ENCODE data around the gene ASIC4. TPM values are rescaled to one million over a fixed set of nuclear protein-coding genes. Genes with fewer than 3 reads are reported as not detected.

Gene ASIC4
- total RNA-seq, 1 experiment from 2014 or later = 0.21 TPM

- H3K27me3 ChIP-seq (ENCODE audit: control insufficient read depth, insufficient read depth, low read length) = no peaks in the 10 kb centered on the region
- ChIA-PET CTCF (interaction anchor here (2.3 to 3.0 kb wide), 2 partner anchors 10 to 30 kb away, joined by 10 to 27 read pairs; no protein-coding TSS in a partner anchor), POLR2A (interaction anchor here (0.7 kb wide), 1 partner anchor 255 kb away, joined by 4 read pairs; no protein-coding TSS in a partner anchor)
- ATAC-seq = no peak
- intact Hi-C loops (cut with micrococcal nuclease; ENCODE audit: unreplicated experiment) (no loop called here), in situ Hi-C loops (cut with HindIII; ENCODE audit: low pct_unique_long_range_greater_than_20kb, low sequenced_read_pairs) (no loop called here)
- H3K9me3 ChIP-seq (ENCODE audit: control insufficient read depth, insufficient read depth, low read depth, low read length) = no peaks in the 10 kb centered on the region
- TF ChIP-seq, protein P1, sequence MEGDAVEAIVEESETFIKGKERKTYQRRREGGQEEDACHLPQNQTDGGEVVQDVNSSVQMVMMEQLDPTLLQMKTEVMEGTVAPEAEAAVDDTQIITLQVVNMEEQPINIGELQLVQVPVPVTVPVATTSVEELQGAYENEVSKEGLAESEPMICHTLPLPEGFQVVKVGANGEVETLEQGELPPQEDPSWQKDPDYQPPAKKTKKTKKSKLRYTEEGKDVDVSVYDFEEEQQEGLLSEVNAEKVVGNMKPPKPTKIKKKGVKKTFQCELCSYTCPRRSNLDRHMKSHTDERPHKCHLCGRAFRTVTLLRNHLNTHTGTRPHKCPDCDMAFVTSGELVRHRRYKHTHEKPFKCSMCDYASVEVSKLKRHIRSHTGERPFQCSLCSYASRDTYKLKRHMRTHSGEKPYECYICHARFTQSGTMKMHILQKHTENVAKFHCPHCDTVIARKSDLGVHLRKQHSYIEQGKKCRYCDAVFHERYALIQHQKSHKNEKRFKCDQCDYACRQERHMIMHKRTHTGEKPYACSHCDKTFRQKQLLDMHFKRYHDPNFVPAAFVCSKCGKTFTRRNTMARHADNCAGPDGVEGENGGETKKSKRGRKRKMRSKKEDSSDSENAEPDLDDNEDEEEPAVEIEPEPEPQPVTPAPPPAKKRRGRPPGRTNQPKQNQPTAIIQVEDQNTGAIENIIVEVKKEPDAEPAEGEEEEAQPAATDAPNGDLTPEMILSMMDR (IDR thresholded peaks at IDR 0.05) = no peak
- TF ChIP-seq SIN3A (IDR thresholded peaks at IDR 0.05; ENCODE audit: borderline replicate concordance, insufficient read depth, low read depth, low read length) (no peak), TCF7L2 (IDR thresholded peaks at IDR 0.05; ENCODE audit: low read depth, low read length) (no peak), POLR2AphosphoS5 (IDR thresholded peaks at IDR 0.05; ENCODE audit: low read depth, low read length) (no peak)
- TF ChIP-seq, protein P2, sequence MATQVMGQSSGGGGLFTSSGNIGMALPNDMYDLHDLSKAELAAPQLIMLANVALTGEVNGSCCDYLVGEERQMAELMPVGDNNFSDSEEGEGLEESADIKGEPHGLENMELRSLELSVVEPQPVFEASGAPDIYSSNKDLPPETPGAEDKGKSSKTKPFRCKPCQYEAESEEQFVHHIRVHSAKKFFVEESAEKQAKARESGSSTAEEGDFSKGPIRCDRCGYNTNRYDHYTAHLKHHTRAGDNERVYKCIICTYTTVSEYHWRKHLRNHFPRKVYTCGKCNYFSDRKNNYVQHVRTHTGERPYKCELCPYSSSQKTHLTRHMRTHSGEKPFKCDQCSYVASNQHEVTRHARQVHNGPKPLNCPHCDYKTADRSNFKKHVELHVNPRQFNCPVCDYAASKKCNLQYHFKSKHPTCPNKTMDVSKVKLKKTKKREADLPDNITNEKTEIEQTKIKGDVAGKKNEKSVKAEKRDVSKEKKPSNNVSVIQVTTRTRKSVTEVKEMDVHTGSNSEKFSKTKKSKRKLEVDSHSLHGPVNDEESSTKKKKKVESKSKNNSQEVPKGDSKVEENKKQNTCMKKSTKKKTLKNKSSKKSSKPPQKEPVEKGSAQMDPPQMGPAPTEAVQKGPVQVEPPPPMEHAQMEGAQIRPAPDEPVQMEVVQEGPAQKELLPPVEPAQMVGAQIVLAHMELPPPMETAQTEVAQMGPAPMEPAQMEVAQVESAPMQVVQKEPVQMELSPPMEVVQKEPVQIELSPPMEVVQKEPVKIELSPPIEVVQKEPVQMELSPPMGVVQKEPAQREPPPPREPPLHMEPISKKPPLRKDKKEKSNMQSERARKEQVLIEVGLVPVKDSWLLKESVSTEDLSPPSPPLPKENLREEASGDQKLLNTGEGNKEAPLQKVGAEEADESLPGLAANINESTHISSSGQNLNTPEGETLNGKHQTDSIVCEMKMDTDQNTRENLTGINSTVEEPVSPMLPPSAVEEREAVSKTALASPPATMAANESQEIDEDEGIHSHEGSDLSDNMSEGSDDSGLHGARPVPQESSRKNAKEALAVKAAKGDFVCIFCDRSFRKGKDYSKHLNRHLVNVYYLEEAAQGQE (IDR thresholded peaks at IDR 0.05; ENCODE audit: insufficient read depth in 1 of 2, low read depth in 2 of 2, low read length in 1 of 2) = no peak
- DNase-seq (ENCODE audit: low read depth, low spot score) = no peak
- peak overlapping the region; percentile 96 for H3K27ac ChIP-seq (ENCODE audit: low read length)
- peaks cover 15% of the 10 kb centered on the region for H3K4me1 ChIP-seq (ENCODE audit: control insufficient read depth, insufficient read depth, low read length)
- BruUV-seq (replicated peaks) = no TSS peak
- H3K36me3 ChIP-seq (ENCODE audit: control insufficient read depth, insufficient read depth, low read length) = peaks cover 3% of the 10 kb centered on the region; the same call in 1 of the 2 replicates
- peak overlapping the region; percentile 71 to 95 for H3K4me3 ChIP-seq (ENCODE audit: low read depth in 2 of 2, low read length in 2 of 2)
Measured at GRCh38 chr2:219499555-219499954, 14.7 kb upstream of the ASIC4 start.

DNA sequence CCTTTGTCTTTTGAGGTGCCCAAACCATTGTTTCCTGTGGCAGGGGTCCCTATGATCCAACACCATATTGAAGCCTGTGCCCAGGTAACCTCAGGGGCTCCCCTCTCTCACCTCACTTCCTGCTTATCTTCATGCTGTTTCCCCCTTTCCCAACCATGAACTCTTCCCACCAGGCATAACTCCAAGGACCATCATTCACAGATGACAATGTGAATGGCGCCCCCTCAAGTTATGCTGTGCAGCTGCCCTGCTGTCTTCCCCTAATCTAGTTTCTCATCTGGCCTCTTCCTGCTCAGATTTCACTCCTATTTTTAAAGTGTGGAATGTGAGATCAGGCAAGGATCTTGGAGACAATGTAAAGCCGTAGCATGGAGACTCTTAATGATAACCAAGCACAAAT is 14.1 kb upstream of the ASIC4 start:
- no peak overlapping the region for H3K4me3 ChIP-seq (ENCODE audit: low read depth in 2 of 2, low read length in 2 of 2)
- ChIA-PET CTCF (interaction anchor here (0.5 to 3.0 kb wide), 2 partner anchors 10 to 11 kb away, joined by 4 to 27 read pairs; no protein-coding TSS in a partner anchor), POLR2A (no interaction called here)
- BruUV-seq (replicated peaks) = no TSS peak
- DNase-seq (ENCODE audit: low read depth, low spot score) (no peak), ATAC-seq (no peak)
- H3K9me3 ChIP-seq (ENCODE audit: control insufficient read depth, insufficient read depth, low read depth, low read length) = no peaks in the 10 kb centered on the region
- peaks cover 15% of the 10 kb centered on the region for H3K4me1 ChIP-seq (ENCODE audit: control insufficient read depth, insufficient read depth, low read length)
- no peak overlapping the region for H3K27ac ChIP-seq (ENCODE audit: low read length)
- in situ Hi-C loops (cut with HindIII; ENCODE audit: low pct_unique_long_range_greater_than_20kb, low sequenced_read_pairs) = no loop called here
- no peaks in the 10 kb centered on the region for H3K27me3 ChIP-seq (ENCODE audit: control insufficient read depth, insufficient read depth, low read length)
- no peak for TF ChIP-seq POLR2AphosphoS5 (IDR thresholded peaks at IDR 0.05; ENCODE audit: low read depth, low read length)
- TF ChIP-seq, protein P2 (IDR thresholded peaks at IDR 0.05; ENCODE audit: insufficient read depth in 1 of 2, low read depth in 2 of 2, low read length in 1 of 2) = no peak
- H3K36me3 ChIP-seq (ENCODE audit: control insufficient read depth, insufficient read depth, low read length) = peaks cover 3% of the 10 kb centered on the region; the same call in 1 of the 2 replicates
- intact Hi-C loops (cut with micrococcal nuclease; ENCODE audit: unreplicated experiment) = no loop called here
